Endothelial cell of umbilical vein (primary cell): Measurements from ENCODE around the gene PSG6. TPM values are rescaled to one million over a fixed set of nuclear protein-coding genes. Genes with fewer than 3 reads are reported as not detected.
"Not testable (repeated sequence)": the region's sequence is repeated elsewhere in the genome, so short reads cannot be mapped to it uniquely, and the experiment has no call there.

Source experiments
- BruUV-seq: library from RNA; stranded (reverse); fragments of 400-500 nt; replicated peaks from 2 replicates; lab custom pipeline; 2021; lab: Mats Ljungman, UMichigan
- CTCF ChIA-PET: fragments of 300-600, 350-600 bp; sonication (Branson Sonifier 250); formaldehyde crosslinking; loops from one replicate; lab custom pipeline; 2021; ENCODE audit warnings: antibody characterized with exemption, inconsistent platforms; lab: Charles Lee
- POLR2A ChIA-PET: fragments of 300-600, 350-600 bp; sonication (Branson Sonifier 250); formaldehyde crosslinking; loops from one replicate; lab custom pipeline; 2021; ENCODE audit warnings: antibody characterized with exemption, inconsistent platforms; lab: Charles Lee
- DNase-seq: peaks from one replicate; pipeline ENCODE4 v3.0.0-alpha.2; 2011; ENCODE audit warnings: low read depth, low spot score
- FAIRE-seq: peaks from 2 replicates; lab custom pipeline; 2011; peaks lifted over from hg19 to GRCh38; lab: Jason Lieb, UNC
- H2AFZ ChIP-seq: 2 replicates; pipeline ENCODE4 v1.6.0; 2012; ENCODE audit warnings: low read depth, low read length, control low read depth, inconsistent platforms
- H3K27ac ChIP-seq: 2 replicates; pipeline ENCODE4 v1.5.1; 2011; ENCODE audit warnings: low read depth, mild to moderate bottlenecking, control low read depth, low read length, moderate library complexity; ENCODE audit not compliant: insufficient read depth
- H3K27me3 ChIP-seq, 2 experiments: 2 replicates each; pipeline versions ENCODE4 v1.6.0 to v1.6.1; 2011; ENCODE audit warnings: low read length in 2 of 2, mixed read lengths in 1 of 2; ENCODE audit not compliant: control insufficient read depth in 2 of 2, insufficient read depth in 2 of 2
- H3K36me3 ChIP-seq, 2 experiments: 2 replicates in 1 of 2; 3 replicates in 1 of 2; pipeline ENCODE4 v1.5.1; 2011; ENCODE audit warnings: low read length in 2 of 2, mild to moderate bottlenecking in 1 of 2, moderate library complexity in 1 of 2; ENCODE audit not compliant: control insufficient read depth in 2 of 2, insufficient read depth in 2 of 2; ENCODE audit errors: extremely low read depth in 1 of 2
- H3K4me1 ChIP-seq: 3 replicates; pipeline ENCODE4 v1.5.1; 2011; ENCODE audit warnings: mild to moderate bottlenecking, low read length; ENCODE audit not compliant: control insufficient read depth, insufficient read depth; ENCODE audit errors: extremely low read depth
- H3K4me2 ChIP-seq: 2 replicates; pipeline ENCODE4 v1.6.1; 2011; ENCODE audit warnings: low read length, control low read depth, mixed read lengths; ENCODE audit not compliant: insufficient read depth
- H3K4me3 ChIP-seq, 3 experiments: fragments of 200-600 bp in 1 of 3; sonication (generic), shearing (Covaris generic) in 1 of 3; replicated peaks in 1 of 3; 2 replicates each; pipeline ENCODE4 v1.5.1; 2011 to 2016; ENCODE audit warnings: control low read depth in 3 of 3, low read length in 3 of 3, mild to moderate bottlenecking in 2 of 3, inconsistent platforms in 1 of 3, low read depth in 1 of 3, moderate library complexity in 1 of 3; ENCODE audit not compliant: insufficient read depth in 1 of 3
- H3K79me2 ChIP-seq: 2 replicates; pipeline ENCODE4 v1.6.0; 2012; ENCODE audit warnings: low read length, inconsistent platforms; ENCODE audit not compliant: control insufficient read depth, insufficient read depth
- H3K9ac ChIP-seq: replicated peaks from 2 replicates; pipeline ENCODE3; 2011; ENCODE audit warnings: low read length, control low read depth; ENCODE audit not compliant: insufficient read depth; ENCODE audit errors: extremely low read depth
- H3K9me1 ChIP-seq: replicated peaks from 3 replicates; pipeline ENCODE4 v1.6.0; 2011; ENCODE audit warnings: mild to moderate bottlenecking, low read length; ENCODE audit not compliant: control insufficient read depth, insufficient read depth; ENCODE audit errors: extremely low read depth
- H3K9me3 ChIP-seq: replicated peaks from 2 replicates; pipeline ENCODE4 v1.5.1; 2012; ENCODE audit warnings: low read length, inconsistent platforms; ENCODE audit not compliant: control insufficient read depth, insufficient read depth
- H4K20me1 ChIP-seq: replicated peaks from 2 replicates; pipeline ENCODE3; 2011; ENCODE audit warnings: mild to moderate bottlenecking, low read length; ENCODE audit not compliant: control insufficient read depth, insufficient read depth; ENCODE audit errors: extremely low read depth
- dilution Hi-C: fragments of 300-500 bp; cut with MboI; formaldehyde crosslinking; loops from one replicate; pipeline ENCODE4 v1.15.0; 2019; ENCODE audit warnings: low sequenced_read_pairs; ENCODE audit not compliant: extremely low pct_ligation_motif_present
- intact Hi-C: fragments of 100-400 bp; cut with micrococcal nuclease; formaldehyde crosslinking; loops from one replicate; pipeline ENCODE4 v1.10.0; 2022
- polyA plus RNA-seq, 4 experiments: library from polyadenylated mRNA; depleted of rRNA in 3 of 4; stranded (reverse) in 3 of 4; unstranded in 1 of 4; fragments of >200 nt; gene quantifications; 2 replicates each; pipeline versions ENCODE4 v1.2.1 to v1.2.3, GENCODE V29; 2011 to 2012; ENCODE audit warnings: missing spikeins in 1 of 4
- total RNA-seq: library from RNA; stranded (reverse); gene quantifications from 2 replicates; pipeline ENCODE4 v1.2.3, GENCODE V29; 2021

The PSG6 gene
- total and polyA plus RNA-seq, 2 donors (not counting 3 experiments of a cell fraction or from before 2014, with no cell fraction given): not detected

DNA sequence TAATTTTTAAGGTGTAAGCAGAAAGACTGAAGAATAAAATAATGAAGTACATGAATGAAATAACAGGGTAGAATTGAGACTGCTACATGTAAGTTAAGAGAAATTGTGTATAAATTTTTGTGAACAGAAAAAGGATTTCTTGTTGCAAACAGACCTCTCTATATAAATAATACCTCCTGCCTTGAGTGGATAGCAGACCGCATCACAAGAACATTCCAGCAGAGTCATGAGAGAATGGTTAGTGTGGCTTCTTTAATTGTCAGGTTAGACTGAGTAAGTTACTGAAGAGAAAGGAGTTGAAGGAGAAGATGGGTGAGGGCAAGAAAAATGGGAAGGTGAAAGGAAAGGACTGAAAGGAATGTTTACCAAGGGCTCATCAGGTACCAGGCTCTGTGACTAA lies 18.6 kb downstream of the PSG6 start:
- H3K9me1 ChIP-seq, H3K9ac ChIP-seq, BruUV-seq, dilution Hi-C loops, H3K36me3 ChIP-seq, FAIRE-seq, H2AFZ ChIP-seq, H3K27ac ChIP-seq, H3K4me3 ChIP-seq, H4K20me1 ChIP-seq, H3K79me2 ChIP-seq, H3K27me3 ChIP-seq, intact Hi-C loops, H3K4me2 ChIP-seq, H3K9me3 ChIP-seq, DNase-seq, CTCF ChIA-PET, POLR2A ChIA-PET, H3K4me1 ChIP-seq: not testable (repeated sequence)

DNA sequence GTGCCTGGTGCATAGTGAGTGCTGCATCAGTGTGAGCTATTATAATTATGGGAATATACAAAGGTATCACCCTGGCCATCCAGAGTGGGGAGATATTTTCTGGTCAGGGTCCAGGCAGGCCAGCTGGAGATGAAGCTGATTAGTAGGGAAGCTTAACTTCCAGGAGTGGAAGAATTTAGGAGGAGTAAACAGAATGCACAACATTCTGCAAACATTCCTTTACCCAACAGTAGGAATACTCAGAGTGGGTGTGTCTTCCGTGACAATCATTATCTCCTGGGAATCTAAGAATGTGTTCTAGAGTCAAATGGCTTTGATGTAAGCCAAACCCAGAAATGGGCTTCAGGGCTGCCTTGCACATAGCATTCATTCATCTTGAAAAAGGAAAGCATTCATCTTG lies 19.0 kb downstream of the PSG6 start:
- H3K9ac ChIP-seq: not testable (repeated sequence)

DNA sequence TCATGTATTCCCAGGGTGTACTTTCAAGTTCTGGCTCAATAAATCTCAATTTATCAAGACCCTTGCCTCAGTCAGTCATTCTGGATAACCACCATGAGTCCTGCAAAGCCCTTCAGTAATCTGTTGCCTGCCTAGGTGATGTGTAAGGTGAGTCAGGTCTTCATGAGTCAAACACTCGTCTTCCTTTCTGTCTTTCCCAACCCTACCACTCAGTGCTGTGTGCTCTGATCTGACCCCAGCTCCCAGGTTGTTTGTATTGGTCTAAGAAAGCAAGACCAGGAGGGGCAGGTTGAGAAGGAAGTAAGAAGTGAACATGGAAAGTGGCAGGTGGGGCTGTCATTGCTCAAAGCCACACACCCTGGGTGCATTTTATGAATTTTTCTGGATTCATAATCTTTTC lies 20.0 kb downstream of the PSG6 start:
- H3K27ac ChIP-seq, H3K4me3 ChIP-seq, H3K4me1 ChIP-seq, H3K27me3 ChIP-seq, intact Hi-C loops, H3K79me2 ChIP-seq, CTCF ChIA-PET, dilution Hi-C loops, FAIRE-seq, BruUV-seq, H3K9me1 ChIP-seq, H3K36me3 ChIP-seq, H3K9ac ChIP-seq, H3K4me2 ChIP-seq, H3K9me3 ChIP-seq, H2AFZ ChIP-seq, H4K20me1 ChIP-seq, DNase-seq, POLR2A ChIA-PET: not testable (repeated sequence)

More for the DNA sequence above, 19.0 kb downstream of the PSG6 start:
- H3K27ac ChIP-seq, H3K36me3 ChIP-seq, H3K4me1 ChIP-seq, BruUV-seq, H3K79me2 ChIP-seq, H4K20me1 ChIP-seq, FAIRE-seq, intact Hi-C loops, H2AFZ ChIP-seq, DNase-seq, H3K9me3 ChIP-seq, dilution Hi-C loops, POLR2A ChIA-PET, H3K27me3 ChIP-seq, CTCF ChIA-PET, H3K4me2 ChIP-seq, H3K9me1 ChIP-seq, H3K4me3 ChIP-seq: not testable (repeated sequence)

DNA sequence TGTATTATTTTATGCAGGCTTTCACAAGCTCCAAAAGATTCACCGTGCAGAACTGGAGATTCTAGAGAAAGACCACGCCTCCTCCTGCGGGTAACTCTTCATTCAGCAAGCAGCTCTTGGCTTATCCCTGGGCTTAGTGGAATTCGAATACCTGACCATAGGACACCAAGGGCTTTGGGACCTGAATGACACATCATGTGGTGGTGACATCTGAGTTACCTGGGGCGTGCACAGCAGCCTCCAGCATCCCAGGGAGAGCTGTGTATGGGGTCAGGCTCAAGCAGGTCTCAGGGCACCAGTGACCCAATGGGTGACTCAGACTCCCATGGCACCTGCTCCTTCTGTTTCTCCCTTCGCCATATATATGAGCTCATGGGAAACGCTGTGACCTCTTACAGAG lies 27.2 kb downstream of the PSG6 start:
- FAIRE-seq, H2AFZ ChIP-seq, H3K4me3 ChIP-seq, POLR2A ChIA-PET, H3K4me1 ChIP-seq, intact Hi-C loops, H3K36me3 ChIP-seq, dilution Hi-C loops, H3K27me3 ChIP-seq, BruUV-seq, H3K27ac ChIP-seq, DNase-seq, H3K79me2 ChIP-seq, H4K20me1 ChIP-seq, H3K9ac ChIP-seq, H3K4me2 ChIP-seq, H3K9me1 ChIP-seq, CTCF ChIA-PET, H3K9me3 ChIP-seq: not testable (repeated sequence)
